Activated CD8-positive, alpha-beta memory T cell treated with anti-CD3 and anti-CD28 coated beads for 1 hour (primary cell): Measurements from ENCODE around the gene SYCP2.

Experiments used
- DNase-seq, 2 donors: peaks; one replicate each; pipeline ENCODE4 v3.0.0-alpha.2; 2020; ENCODE audit warnings: low read depth in 1 of 2; ENCODE audit errors: extremely low read depth in 1 of 2

SYCP2 gene

GRCh38 chr20:59839400-59839799 is 94.0 kb downstream of the SYCP2 start:
- no peak for DNase-seq

DNA sequence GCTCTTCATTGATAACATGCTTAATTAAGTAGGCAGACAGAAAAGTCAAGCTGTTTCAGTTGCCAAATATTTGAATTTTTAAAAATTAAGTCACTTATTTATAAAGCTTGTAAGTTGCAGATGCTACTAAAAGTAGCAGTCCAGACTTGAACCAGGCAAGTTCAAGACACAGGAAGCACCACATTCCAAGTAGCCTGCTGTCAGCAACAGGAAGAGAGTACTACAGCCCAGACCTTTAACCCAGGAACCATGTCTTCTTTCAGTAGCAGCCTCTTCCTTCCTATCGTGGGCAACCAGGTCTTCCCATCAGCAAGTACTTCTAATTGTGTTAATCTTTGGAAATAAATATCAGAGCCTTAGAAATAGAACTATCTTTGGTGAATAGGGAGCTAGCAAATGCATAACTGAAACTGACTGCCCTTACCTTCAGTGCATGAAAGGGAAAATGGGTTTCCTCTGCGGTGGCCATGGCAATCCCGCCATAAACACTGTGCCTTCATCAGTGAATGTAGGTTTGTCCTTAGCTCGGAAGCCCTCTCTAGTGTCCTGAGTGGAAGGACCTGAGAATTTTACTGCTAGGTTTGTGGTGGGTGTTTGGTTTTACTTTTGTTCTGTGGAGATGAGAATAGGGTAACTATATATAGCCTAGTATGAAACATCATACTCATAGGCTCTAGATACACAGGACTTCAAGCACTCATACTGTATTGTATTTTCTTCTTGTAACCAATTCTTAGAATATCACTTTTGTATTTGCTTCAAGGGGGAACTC is 95.6 kb downstream of the SYCP2 start:
- DNase-seq: no peak

DNA sequence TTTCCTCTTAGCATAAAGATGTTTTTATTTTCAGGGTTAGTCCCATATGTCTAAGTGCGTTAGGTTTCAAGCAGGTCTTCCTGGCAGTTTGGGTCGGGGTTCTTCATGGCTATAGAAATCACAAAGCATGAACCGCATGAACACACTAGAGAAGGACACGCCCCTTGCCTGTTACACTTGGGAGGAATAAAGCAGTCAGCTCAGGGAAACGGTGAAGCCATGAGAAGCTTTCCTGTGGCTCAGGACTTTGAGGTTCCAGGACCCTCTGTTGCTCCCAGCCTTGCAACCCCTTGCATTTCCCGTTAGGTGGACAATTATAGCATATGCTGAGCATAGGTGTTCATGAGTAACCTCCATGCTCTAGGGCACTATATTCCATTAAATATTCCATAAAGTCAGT is 96.7 kb downstream of the SYCP2 start:
- no peak for DNase-seq

GRCh38 chr20:59835448-59836395 is 97.7 kb downstream of the SYCP2 start:
- DNase-seq: no peak

DNA sequence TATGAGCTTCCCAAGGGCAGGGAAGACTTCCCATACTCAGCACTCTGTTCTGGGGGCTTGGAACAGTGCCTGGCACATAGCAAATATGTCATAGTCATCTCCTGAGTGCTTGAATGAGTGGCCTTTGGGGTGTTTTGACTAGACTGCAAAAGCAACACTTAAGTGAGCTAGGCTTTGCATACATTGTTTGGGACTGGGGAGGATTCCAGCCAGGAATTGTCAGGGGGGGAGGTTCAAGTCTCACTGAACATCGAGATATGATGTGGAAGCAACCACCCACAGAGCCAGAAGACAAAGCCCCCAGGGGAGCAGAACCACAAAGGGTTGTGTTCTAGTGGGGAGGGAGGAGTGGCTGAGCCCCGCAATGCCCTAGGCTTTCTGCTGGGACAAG is 98.4 kb downstream of the SYCP2 start:
- DNase-seq: no peak

DNA sequence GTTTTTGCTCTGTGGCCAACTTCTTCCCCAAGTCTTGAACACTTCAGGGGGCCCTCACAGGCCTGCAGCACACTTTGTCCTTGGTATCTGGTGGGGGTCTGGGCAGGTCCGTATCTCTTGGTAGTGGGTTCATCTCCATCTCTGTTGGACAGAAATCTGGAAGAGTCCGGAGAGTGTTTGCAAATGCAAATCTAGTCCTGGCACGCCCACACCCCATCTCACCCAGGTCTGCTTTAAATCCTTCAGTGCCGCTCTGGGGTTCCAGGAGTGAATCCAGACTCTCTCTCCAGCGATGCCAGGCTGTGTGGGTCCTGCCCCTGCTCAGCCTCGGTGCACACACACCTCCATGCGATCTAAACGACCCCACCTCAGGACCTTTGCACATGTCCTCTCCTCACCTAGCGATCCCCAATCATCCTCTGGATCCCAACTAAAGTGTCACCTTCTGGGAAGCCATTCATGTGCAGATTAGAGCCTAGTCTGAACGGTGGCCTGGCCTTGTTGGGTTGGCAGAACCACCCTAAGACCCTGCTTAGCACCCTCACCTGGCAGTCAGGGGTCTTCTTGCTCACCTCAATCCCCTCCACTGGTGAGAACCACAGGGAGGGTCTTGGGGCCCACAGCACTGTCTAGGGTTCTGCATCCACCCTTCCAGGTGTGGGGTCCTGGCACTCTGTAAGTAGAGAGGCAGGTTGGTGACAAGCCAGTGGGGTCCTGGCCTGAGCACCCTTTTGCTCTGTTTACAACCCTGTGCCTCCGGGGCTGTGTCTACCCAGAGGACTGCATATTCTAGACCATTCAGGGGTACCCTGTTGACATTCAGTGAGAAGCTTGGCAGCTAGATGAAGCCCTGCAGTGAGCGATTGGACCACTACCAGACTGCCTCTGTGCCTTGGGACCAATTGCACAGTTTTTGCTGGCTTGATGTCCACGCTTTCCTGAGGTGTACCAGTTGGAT is 100.8 kb downstream of the SYCP2 start:
- no peak for DNase-seq

GRCh38 chr20:59831916-59832270 is 101.5 kb downstream of the SYCP2 start:
- no peak for DNase-seq

DNA sequence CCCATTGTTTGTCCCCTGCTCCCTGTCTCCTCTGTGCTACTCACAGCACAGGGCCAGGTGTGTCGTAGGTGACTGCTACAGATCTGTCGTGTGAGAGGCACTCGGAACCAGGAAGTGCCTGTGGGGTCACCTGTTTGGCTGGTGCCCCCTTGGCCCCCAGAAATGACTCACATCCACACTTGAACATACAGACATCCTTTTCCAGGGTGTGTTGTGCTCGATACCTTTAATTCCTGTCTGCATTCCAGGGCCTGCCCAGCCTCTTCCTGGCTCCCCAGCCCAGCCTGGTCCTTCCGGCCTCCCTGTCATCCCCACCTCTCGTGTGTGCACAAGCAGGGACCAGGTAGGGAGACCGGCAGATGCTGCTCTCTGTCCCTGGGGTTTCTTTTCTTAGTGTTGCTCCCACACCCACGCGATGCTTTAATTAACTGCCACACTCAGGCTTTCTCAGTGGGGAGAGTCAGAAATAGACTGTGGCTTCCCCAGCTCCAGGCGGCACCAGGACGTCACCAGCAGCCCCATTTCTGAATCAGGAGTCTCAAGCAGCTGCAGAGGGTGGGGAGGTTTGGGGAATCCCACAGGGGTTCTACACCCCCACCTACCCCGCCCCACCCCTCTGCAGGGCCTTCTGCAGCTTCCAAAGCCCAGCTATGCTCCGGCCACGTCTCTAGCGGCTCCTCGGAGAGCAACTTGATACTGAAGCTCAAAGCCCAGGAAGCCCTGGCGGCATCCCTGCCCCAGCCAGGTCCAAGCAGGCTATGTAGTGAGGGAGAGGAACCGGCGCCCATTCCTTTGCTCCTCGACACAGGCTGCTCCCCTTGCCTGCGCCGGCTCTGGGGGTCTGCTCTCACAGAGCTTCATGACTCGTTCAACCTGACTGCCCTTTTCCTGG is 102.2 kb downstream of the SYCP2 start:
- DNase-seq: no peak

- no peak for DNase-seq
Measured at GRCh38 chr20:59830665-59831023, 102.8 kb downstream of the SYCP2 start.

DNA sequence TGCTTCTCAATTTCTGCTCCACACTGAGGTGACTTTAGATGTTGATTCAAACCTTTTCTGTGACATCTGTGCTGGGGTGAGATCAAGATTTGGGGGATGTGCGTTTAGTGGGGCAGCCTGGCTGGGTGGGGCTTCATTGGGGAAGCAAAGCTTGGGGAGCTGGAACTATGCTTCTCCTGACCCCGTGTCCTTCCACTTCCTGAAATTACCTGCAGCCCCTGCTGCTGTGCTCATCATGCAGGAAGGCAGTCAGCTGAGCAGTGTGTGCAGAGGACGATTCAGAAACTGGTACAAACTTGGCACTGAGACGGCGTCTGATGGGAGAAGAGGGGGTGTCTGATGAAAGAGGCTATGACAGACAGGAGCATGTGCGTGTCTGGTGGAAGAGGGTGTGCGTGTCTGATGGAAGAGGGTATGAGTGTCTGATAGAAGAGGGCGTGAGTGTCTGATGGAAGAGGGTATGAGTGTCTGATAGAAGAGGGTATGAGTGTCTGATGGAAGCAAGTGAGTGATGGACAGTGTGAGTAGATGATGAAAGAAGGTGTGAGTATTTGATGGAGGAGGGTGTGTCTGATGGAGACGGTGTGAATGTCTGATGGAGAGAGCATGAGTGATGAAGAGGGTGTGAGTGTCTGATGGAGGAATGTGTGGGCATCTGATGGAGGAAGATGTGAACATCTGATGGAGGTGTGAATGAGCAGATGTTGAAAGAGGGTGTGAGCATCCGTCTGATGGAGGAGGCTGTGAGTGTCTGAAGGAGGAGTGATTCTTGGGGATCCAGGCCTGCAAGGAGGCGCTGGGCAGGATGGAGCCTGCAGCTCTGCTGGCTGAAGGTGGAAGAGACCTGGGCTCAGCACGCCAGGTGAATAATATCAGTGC is 103.4 kb downstream of the SYCP2 start:
- no peak for DNase-seq

- DNase-seq: no peak
Measured at GRCh38 chr20:59829054-59829785, 104.2 kb downstream of the SYCP2 start.

GRCh38 chr20:59828125-59829053 is 105.0 kb downstream of the SYCP2 start:
- no peak for DNase-seq

GRCh38 chr20:59827138-59828056 is 106.0 kb downstream of the SYCP2 start:
- no peak for DNase-seq

DNA sequence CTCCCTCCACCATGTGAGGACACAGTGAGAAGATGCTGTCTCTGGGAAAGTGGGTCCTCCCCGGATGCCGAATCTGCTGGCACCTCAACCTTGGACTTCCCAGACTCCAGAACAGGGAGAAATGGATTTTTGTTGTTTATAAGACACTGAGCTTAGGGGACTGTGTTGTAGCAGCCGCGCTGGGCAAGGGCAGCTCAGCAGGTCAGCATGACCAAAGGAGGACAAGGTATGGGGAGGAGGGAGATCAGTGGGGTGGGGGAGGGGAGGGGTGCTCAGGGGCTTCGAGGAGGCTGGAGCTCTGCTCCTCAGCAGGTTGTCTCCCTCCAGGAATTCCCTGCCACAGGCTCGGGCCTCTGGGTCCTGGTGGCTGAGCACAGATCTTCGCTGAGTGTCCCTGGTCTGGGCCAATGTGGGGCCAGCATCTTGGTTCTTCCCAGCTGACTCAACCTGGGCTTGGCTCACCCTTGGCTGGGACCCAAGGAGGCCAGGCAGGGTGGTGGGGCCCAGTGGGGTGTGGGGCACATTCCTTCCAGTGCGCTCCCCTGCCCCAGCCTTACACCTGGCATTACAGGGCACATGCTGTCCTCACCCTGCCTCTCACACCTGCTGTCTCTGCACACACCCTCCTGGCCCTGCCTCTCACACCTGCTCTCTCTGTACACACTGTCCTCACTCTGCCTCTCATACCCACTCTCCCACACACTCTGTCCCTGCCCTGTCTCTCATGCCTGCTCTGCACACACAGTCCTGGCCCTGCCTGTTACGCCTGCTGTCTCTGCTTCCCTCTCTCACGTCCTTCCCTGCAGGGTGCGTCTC is 107.3 kb downstream of the SYCP2 start:
- DNase-seq: no peak

DNA sequence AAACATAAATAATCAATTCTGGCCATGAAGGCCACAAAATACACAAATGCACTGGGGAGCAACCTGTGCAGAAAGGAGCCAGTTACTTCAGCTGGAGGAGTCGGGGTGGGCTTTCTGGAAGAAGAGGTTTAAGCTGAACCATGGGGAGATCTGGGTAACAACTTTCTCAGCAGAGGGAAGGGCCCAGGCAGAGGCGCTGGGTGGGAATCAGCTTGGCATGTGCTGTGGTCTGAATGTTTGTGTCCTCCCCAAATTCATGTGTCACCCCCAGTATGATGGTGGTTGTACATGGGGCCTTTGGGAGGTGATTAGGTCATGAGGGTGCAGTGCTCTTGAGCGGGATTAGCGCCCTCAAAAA is 107.9 kb downstream of the SYCP2 start:
- DNase-seq: no peak
